HCT116 (cell line): Measurements from ENCODE around the gene KANK3.
A peak's percentile ranks its signal among the peaks of the same experiment; 100 is the strongest.

Experiments
- CBX3 ChIP-seq: IDR thresholded peaks from 2 replicates; pipeline ENCODE4 v1.6.1; 2012; ENCODE audit warnings: low read depth
- CEBPB ChIP-seq: IDR thresholded peaks from 2 replicates; pipeline ENCODE4 v1.6.1; 2012; ENCODE audit warnings: low read depth
- EZH2 ChIP-seq: fragments of 200-600 bp; sonication (generic); IDR thresholded peaks from 2 replicates; pipeline ENCODE4 v1.6.1; 2017; ENCODE audit warnings: antibody characterized with exemption, mixed run types
- EZH2phosphoT487 ChIP-seq: fragments of 200-600 bp; IDR thresholded peaks from 2 replicates; pipeline ENCODE4 v1.6.1; 2018; ENCODE audit warnings: antibody characterized with exemption, borderline replicate concordance
- JUND ChIP-seq: IDR thresholded peaks from 2 replicates; pipeline ENCODE4 v1.6.1; 2012
- POLR2A ChIP-seq: IDR thresholded peaks from 2 replicates; pipeline ENCODE4 v1.7.0; 2011; ENCODE audit warnings: borderline replicate concordance; ENCODE audit not compliant: insufficient read depth, insufficient read length; ENCODE audit errors: extremely low read depth
- POLR2AphosphoS5 ChIP-seq: IDR thresholded peaks from 2 replicates; pipeline ENCODE4 v1.6.1; 2011; ENCODE audit warnings: mild to moderate bottlenecking, low read depth, low read length, moderate library complexity
- RAD21 ChIP-seq: IDR thresholded peaks from 2 replicates; pipeline ENCODE4 v1.6.1; 2012; ENCODE audit warnings: low read depth, mild to moderate bottlenecking
- SIN3A ChIP-seq: IDR thresholded peaks from 2 replicates; pipeline ENCODE4 v1.6.1; 2012; ENCODE audit warnings: low read depth
- YY1 ChIP-seq: IDR thresholded peaks from 2 replicates; pipeline ENCODE4 v1.6.1; 2011; ENCODE audit warnings: low read length, low read depth, moderate library complexity, mild to moderate bottlenecking; ENCODE audit not compliant: insufficient replicate concordance; ENCODE audit errors: extremely low read depth
- ZNF274 ChIP-seq: fragments of 200-500 bp; sonication (Bioruptor generic); IDR thresholded peaks from 2 replicates; pipeline ENCODE4 v1.6.1; 2014; ENCODE audit warnings: mild to moderate bottlenecking, low read depth, low read length, inconsistent platforms
- TF ChIP-seq, protein P1 (sequence below), 3 experiments: fragments of 200-600 bp in 1 of 3; sonication (generic) in 1 of 3; IDR thresholded peaks in 2 of 3; conservative IDR thresholded peaks in 1 of 3; 2 replicates each; pipeline ENCODE4 v1.5.1; 2012 to 2017; ENCODE audit warnings: low read depth in 2 of 3, low read length in 2 of 3, antibody characterized with exemption in 1 of 3, borderline replicate concordance in 1 of 3, control low read depth in 1 of 3, mild to moderate bottlenecking in 1 of 3, mixed read lengths in 1 of 3, mixed run types in 1 of 3, moderate library complexity in 1 of 3; ENCODE audit not compliant: insufficient read depth in 1 of 3
- TF ChIP-seq, protein P2 (sequence below): IDR thresholded peaks from 2 replicates; pipeline ENCODE4 v1.6.1; 2012
- TF ChIP-seq, protein P3 (sequence below): IDR thresholded peaks from 2 replicates; pipeline ENCODE4 v1.6.1; 2012

- no peak for TF ChIP-seq SIN3A
- TF ChIP-seq, protein P1, sequence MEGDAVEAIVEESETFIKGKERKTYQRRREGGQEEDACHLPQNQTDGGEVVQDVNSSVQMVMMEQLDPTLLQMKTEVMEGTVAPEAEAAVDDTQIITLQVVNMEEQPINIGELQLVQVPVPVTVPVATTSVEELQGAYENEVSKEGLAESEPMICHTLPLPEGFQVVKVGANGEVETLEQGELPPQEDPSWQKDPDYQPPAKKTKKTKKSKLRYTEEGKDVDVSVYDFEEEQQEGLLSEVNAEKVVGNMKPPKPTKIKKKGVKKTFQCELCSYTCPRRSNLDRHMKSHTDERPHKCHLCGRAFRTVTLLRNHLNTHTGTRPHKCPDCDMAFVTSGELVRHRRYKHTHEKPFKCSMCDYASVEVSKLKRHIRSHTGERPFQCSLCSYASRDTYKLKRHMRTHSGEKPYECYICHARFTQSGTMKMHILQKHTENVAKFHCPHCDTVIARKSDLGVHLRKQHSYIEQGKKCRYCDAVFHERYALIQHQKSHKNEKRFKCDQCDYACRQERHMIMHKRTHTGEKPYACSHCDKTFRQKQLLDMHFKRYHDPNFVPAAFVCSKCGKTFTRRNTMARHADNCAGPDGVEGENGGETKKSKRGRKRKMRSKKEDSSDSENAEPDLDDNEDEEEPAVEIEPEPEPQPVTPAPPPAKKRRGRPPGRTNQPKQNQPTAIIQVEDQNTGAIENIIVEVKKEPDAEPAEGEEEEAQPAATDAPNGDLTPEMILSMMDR (IDR thresholded peaks at IDR 0.05 in 2 of 3, conservative IDR thresholded peaks at IDR 0.05 in 1 of 3; ENCODE audit: borderline replicate concordance in 1 of 3, insufficient read depth in 1 of 3, low read depth in 2 of 3, low read length in 2 of 3), result no peak
- TF ChIP-seq POLR2A, result no peak
- 0 out of 2 replicates have a peak, but pooled peaks have one; percentile 31 for TF ChIP-seq POLR2AphosphoS5
- TF ChIP-seq CBX3, result no peak
- TF ChIP-seq, protein P2, sequence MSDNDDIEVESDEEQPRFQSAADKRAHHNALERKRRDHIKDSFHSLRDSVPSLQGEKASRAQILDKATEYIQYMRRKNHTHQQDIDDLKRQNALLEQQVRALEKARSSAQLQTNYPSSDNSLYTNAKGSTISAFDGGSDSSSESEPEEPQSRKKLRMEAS, result no peak
- no peak for TF ChIP-seq EZH2
- TF ChIP-seq, protein P3, sequence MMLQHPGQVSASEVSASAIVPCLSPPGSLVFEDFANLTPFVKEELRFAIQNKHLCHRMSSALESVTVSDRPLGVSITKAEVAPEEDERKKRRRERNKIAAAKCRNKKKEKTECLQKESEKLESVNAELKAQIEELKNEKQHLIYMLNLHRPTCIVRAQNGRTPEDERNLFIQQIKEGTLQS, result no peak
- no peak for TF ChIP-seq YY1
- TF ChIP-seq JUND, result no peak
- no peak for TF ChIP-seq ZNF274
- TF ChIP-seq CEBPB, result no peak
- TF ChIP-seq RAD21, result no peak
- no peak for TF ChIP-seq EZH2phosphoT487
Observed at GRCh38 chr19:8323781-8324185, 19.3 kb downstream of the KANK3 start.
